ENCODE data around the gene ESF1. TPM values are rescaled to one million over a fixed set of nuclear protein-coding genes. Genes with fewer than 3 reads are reported as not detected.

ESF1 gene
- total RNA-seq, 1 experiment from 2014 or later: 36.9 TPM

DNA sequence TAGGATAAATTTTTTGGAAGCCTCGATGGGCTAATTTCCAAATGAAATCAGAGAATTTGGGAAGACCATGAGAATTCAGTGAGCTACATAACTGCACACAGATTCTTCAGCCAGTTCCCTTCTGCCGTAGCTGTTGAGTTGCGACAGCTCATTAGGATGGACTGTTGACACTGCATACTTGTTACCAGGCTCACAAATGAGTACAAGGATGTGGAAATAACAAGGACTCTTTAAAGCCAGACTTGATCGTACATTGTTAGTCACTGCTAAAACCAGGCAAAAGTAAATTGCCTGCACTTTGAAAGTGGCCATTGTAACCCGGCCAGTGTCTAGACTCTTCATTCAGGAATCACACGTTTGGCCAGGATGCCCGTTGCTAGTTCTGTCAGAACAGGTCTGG is 37.2 kb upstream of the ESF1 start:
- Histone ChIP-seq H4K20me1 (ENCODE audit: control insufficient read depth, insufficient read depth, insufficient read length) (no peaks in the 10 kb centered on the region), H2AK5ac (ENCODE audit: insufficient read length, low read length) (no peak overlapping the region), H4K5ac (ENCODE audit: insufficient read length, low read depth, low read length) (no peak overlapping the region), H3K23me2 (ENCODE audit: insufficient read length, low read depth, low read length, poor library complexity, severe bottlenecking) (no peaks in the 10 kb centered on the region), H3K9me3 (ENCODE audit: control insufficient read depth, low read depth, low read length) (no peaks in the 10 kb centered on the region), H3K4ac (ENCODE audit: low read depth, low read length) (no peak overlapping the region), H3K27me3 (ENCODE audit: insufficient read depth, low read length) (no peaks in the 10 kb centered on the region), H3K14ac (ENCODE audit: insufficient read depth, low read length) (no peak overlapping the region), H3T11ph (ENCODE audit: low read length) (no peak overlapping the region), H2BK5ac (ENCODE audit: insufficient read length, low read length) (no peak overlapping the region), H2AFZ (ENCODE audit: low read length) (no peak overlapping the region), H3K9ac (ENCODE audit: extremely low read depth, insufficient read length, low read length) (no peak overlapping the region), H3K27ac (ENCODE audit: insufficient read length, low read depth, low read length) (no peak overlapping the region), H3K4me2 (ENCODE audit: insufficient read depth, insufficient read length, low read length) (no peak overlapping the region), H3K4me1 (ENCODE audit: insufficient read depth, low read length) (no peaks in the 10 kb centered on the region), H2BK15ac (ENCODE audit: low read depth, low read length) (no peak overlapping the region), H4K8ac (replicated peaks; ENCODE audit: insufficient read length, low read depth, low read length) (no peak overlapping the region), H3K79me2 (ENCODE audit: insufficient read depth, low read length) (no peaks in the 10 kb centered on the region), H3K56ac (ENCODE audit: insufficient read length, low read depth, low read length) (no peak overlapping the region), H4K91ac (ENCODE audit: insufficient read length, low read depth, low read length) (no peak overlapping the region), H2BK20ac (ENCODE audit: low read depth, low read length, poor library complexity, severe bottlenecking) (no peak overlapping the region), H3K79me1 (ENCODE audit: insufficient read depth, low read depth, low read length, poor library complexity, severe bottlenecking) (no peaks in the 10 kb centered on the region), H3K18ac (ENCODE audit: insufficient read length, low read depth, low read length) (no peak overlapping the region), H3K23ac (ENCODE audit: insufficient read length, low read depth, low read length) (no peak overlapping the region), H2BK12ac (ENCODE audit: insufficient read length, low read depth, low read length) (no peak overlapping the region), H2BK120ac (ENCODE audit: low read depth, low read length, poor library complexity, severe bottlenecking) (no peak overlapping the region)
- DNase-seq: no peak
- H3K4me1 Mint-ChIP-seq: peaks cover 6 to 7% of the 10 kb centered on the region in 2 experiments
- no peaks in the 10 kb centered on the region for H3K9me3 Mint-ChIP-seq
- no peak overlapping the region for H3K4me3 Mint-ChIP-seq
- no peak for TF ChIP-seq CTCF (conservative IDR thresholded peaks at IDR 0.05)
- no CpG with 5 or more reads among the region's 7 CpGs for WGBS (ENCODE audit: extremely low coverage, insufficient read length, low lambda C conversion rate)
- no peak overlapping the region for H3K27ac Mint-ChIP-seq
- H3K27me3 Mint-ChIP-seq (ENCODE audit: low read depth): no peaks in the 10 kb centered on the region
- peaks cover 0 to 18% (median 13%) of the 10 kb centered on the region in 3 experiments; a peak in 6 of 7 replicates for H3K36me3 Mint-ChIP-seq (ENCODE audit: insufficient read depth in 1 of 3, low read depth in 3 of 3)

Data from H9 (cell line).